ENCODE measurements around the gene ROR2.

DNA sequence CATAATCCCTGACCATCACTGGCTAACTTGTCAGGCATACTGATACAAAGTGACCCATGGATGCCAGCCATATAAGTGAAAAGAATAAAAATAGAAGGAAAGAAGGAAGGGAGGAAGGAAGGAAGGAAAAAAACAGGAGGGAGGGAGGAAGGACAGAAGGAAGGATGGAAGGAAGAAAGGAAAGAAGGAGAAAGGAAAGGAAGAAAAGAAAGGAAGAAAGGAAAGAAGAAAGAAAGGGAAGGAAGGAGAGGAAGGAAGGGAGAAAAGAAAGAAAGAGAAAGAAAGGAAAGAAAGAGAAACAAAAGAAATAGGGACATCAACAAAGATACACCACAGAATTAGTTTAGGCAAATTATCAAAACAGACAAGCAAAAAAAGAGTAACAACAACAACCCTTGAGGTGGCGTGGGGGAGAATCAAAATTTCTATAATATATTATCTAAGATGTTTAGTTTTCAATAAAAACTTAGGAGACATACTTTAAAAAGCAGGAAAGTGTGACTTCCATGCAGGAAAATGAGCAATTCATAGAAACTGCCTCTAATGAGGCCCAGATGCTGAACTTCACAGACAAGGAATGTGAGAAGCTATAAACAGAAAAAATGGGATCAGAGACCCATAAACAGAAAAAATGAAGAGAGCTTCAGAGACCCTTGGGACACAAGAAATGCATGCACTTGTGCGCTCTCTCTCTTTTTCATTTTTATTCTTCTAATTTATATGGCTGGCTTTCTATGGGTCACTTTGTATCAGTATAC, 430.3 kb downstream of the ROR2 start:
- TF ChIP-seq POLR2A (IDR thresholded peaks at IDR 0.05): no peak
- TF ChIP-seq, protein P1, sequence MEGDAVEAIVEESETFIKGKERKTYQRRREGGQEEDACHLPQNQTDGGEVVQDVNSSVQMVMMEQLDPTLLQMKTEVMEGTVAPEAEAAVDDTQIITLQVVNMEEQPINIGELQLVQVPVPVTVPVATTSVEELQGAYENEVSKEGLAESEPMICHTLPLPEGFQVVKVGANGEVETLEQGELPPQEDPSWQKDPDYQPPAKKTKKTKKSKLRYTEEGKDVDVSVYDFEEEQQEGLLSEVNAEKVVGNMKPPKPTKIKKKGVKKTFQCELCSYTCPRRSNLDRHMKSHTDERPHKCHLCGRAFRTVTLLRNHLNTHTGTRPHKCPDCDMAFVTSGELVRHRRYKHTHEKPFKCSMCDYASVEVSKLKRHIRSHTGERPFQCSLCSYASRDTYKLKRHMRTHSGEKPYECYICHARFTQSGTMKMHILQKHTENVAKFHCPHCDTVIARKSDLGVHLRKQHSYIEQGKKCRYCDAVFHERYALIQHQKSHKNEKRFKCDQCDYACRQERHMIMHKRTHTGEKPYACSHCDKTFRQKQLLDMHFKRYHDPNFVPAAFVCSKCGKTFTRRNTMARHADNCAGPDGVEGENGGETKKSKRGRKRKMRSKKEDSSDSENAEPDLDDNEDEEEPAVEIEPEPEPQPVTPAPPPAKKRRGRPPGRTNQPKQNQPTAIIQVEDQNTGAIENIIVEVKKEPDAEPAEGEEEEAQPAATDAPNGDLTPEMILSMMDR (IDR thresholded peaks at IDR 0.05): no peak
